ENCODE data around the gene PGAP6.

PGAP6 gene

GRCh38 chr16:330741-331140 lies 51.0 kb downstream of the PGAP6 start:
- no peak for DNase-seq

GRCh38 chr16:325375-326145 lies 56.2 kb downstream of the PGAP6 start:
- no peak for DNase-seq

- DNase-seq: peak; percentile 47
These were observed 57.1 kb downstream of the PGAP6 start for GRCh38 chr16:324451-325334.

GRCh38 chr16:324201-324450 lies 57.7 kb downstream of the PGAP6 start:
- no peak for DNase-seq

GRCh38 chr16:322476-323143 lies 59.2 kb downstream of the PGAP6 start:
- no peak for DNase-seq

- no peak for DNase-seq
These were observed 60.2 kb downstream of the PGAP6 start for GRCh38 chr16:321532-321931.
